Fibroblast of skin of left biceps (primary cell): ENCODE results near the gene CRHR2.
"Not testable (repeated sequence)": the region's sequence is repeated elsewhere in the genome, so short reads cannot be mapped to it uniquely, and the experiment has no call there.

Source experiments
- DNase-seq, 2 experiments: peaks; one replicate each; pipeline ENCODE4 v3.0.0-alpha.2; 2013; ENCODE audit warnings: low read depth in 2 of 2

Gene CRHR2

GRCh38 chr7:30682212-30683083, at the start of gene CRHR2:
CRHR2 (minus strand) TSS chr7:30682456; CDS start chr7:30682280, 176 bp downstream.
- DNase-seq, result no peak

GRCh38 chr7:30731581-30731980, 49.3 kb upstream of the CRHR2 start:
- no peak for DNase-seq

GRCh38 chr7:30730996-30731395, 48.7 kb upstream of the CRHR2 start:
- DNase-seq, result no peak

- DNase-seq, result no peak
Measured at GRCh38 chr7:30730097-30730496, 47.8 kb upstream of the CRHR2 start.

DNA sequence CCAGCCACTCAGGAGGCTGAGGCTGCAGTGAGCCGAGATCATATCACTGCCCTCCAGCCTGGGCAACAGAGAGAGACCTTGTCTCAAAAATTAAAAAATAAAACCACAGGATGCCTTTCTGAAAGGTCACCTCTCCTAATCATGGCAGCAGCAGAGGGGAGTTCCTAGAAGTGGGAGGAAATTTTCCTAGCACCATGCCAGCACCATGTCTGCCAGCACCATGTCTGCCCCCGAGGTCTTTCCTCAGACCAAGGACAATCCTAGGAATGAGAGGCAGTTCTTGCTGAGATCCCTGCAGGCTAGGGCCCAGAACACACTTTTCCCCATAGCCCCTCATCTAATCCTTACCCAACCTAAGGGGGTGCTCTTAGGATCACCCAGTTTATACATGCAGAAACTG, 47.4 kb upstream of the CRHR2 start:
- no peak for DNase-seq

DNA sequence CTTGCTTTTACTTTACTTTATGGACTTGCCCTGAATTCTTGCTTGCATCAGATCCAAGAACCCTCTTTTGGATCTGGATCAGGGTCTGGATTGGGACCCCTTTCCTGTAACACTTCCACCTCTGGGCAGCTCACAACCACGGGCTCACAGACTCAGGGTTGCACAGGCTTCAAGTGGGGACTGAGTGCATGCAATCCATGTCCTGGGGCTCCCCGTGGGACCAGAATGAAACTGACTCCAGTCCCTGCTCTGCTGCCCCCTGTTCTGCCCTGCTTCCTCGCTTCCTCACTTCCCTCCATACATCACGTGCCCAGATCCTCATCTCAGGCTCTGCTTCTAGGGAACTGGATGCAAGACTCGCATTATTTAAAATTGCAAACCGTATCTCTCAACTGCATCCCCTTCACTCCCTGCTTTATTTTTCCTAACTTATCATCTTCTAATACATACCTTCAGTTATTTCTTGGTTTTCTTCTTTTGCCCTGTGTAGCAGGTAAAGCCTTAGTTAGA, 46.4 kb upstream of the CRHR2 start:
- no peak for DNase-seq

GRCh38 chr7:30727061-30727945, 45.0 kb upstream of the CRHR2 start:
- DNase-seq, result no peak

GRCh38 chr7:30726296-30727006, 44.2 kb upstream of the CRHR2 start:
- DNase-seq, result no peak

- DNase-seq, result no peak
Measured at GRCh38 chr7:30723776-30724175, 41.5 kb upstream of the CRHR2 start.

GRCh38 chr7:30722671-30723070, 40.4 kb upstream of the CRHR2 start:
- DNase-seq, result no peak

DNA sequence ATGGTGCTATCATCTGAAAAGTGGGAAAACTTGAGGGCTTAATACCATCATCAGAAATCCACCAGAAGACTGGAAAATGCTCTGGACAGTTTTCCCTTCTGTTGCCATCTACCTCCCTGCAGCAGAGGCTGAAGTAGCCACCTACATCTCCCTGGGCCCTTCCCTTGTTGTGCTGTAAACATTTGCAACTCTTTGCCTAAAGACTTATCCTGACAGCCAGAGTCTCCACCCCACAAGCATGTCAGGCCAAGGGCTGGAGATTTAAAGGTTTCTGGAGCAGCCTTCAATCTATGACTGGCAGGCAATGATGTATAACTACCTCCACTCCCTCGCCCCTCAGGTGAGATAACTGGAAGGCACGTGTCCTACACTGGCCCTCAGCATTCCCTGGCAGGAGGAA, 39.9 kb upstream of the CRHR2 start:
- no peak for DNase-seq

- DNase-seq, result no peak
Measured at GRCh38 chr7:30721211-30721610, 39.0 kb upstream of the CRHR2 start.

GRCh38 chr7:30719434-30719833, 37.2 kb upstream of the CRHR2 start:
- not testable (repeated sequence) for DNase-seq

DNA sequence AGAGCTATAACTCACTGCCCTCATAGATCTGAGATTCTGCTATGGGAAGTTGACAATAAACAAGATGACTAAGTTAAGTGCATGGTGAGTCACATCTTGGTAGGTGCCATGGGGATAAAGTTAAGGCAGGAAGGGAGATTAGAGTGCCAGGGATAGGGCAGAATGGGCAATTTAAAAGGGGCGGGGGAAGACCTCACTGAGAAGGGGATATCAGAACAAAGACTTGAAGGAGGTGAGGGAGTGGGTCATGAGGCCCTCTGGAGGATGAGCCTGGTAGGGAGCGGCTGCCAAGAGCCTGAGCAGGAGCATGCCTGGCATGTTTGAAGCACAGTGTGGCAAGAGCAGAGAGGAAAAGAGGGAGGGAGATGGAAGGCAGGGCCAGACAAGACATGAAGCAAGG, 34.9 kb upstream of the CRHR2 start:
- no peak for DNase-seq

DNA sequence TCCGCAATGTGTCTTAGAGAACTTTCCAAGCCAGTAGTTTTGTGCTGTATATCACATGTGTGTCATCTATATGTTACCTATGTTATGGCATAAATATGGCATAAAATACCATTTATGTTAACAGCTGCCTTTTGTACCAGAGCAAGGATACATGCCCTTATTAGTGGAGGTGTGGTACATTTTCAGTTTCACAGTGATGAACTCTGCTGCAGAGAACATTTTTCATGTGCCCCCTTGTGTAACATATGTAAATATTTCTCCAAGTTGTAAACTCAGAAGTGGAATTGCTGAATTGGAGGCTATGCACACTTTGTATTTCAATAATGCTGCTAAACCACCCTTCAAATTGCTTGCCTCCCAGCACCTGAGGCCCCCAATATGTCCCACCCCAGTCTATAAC, 31.9 kb upstream of the CRHR2 start:
- no peak for DNase-seq

DNA sequence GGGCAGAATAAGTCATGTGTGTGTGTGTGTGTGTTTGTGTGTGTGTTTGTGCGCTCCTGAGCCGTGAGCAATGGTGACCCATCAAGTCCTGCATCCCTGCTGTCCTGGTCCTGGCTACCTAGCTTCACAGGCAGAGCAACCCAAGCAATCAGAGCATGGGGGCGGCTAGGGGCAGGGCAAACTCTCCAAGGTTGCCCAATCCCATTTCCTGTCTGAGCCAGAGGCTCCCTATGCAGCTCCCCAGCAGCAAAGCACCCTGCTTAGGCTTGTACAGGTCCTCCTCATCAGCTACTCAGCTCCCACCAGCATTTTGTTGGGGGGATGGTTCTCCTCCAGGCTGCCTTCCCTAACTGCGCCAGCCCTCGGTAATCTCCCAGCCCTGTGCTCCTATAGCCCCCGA, 31.1 kb upstream of the CRHR2 start:
- DNase-seq, result no peak

- DNase-seq, result no peak
Measured at GRCh38 chr7:30710669-30711068, 28.4 kb upstream of the CRHR2 start.

- no peak for DNase-seq
Measured at GRCh38 chr7:30709549-30709948, 27.3 kb upstream of the CRHR2 start.

GRCh38 chr7:30708983-30709382, 26.7 kb upstream of the CRHR2 start:
- DNase-seq, result no peak

DNA sequence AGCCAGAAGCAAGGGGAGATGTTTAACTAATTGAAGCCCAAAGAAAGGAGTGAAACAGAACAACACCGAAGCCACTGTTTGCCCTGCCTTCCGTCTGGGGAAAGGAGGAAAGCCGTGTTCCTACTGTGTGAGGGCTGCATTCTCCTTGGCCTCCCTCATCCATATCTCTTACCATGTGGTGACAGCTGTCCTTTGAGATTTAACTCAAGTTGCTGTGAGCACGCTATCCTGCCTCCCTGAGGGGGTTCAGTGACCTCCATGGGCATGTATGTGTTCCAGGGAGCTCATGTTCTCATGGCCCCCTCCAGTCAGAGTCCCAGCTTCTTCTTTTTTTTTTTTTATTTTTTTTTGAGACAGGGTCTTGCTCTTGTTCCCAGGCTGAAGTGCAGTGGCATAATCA, 26.2 kb upstream of the CRHR2 start:
- DNase-seq, result no peak

DNA sequence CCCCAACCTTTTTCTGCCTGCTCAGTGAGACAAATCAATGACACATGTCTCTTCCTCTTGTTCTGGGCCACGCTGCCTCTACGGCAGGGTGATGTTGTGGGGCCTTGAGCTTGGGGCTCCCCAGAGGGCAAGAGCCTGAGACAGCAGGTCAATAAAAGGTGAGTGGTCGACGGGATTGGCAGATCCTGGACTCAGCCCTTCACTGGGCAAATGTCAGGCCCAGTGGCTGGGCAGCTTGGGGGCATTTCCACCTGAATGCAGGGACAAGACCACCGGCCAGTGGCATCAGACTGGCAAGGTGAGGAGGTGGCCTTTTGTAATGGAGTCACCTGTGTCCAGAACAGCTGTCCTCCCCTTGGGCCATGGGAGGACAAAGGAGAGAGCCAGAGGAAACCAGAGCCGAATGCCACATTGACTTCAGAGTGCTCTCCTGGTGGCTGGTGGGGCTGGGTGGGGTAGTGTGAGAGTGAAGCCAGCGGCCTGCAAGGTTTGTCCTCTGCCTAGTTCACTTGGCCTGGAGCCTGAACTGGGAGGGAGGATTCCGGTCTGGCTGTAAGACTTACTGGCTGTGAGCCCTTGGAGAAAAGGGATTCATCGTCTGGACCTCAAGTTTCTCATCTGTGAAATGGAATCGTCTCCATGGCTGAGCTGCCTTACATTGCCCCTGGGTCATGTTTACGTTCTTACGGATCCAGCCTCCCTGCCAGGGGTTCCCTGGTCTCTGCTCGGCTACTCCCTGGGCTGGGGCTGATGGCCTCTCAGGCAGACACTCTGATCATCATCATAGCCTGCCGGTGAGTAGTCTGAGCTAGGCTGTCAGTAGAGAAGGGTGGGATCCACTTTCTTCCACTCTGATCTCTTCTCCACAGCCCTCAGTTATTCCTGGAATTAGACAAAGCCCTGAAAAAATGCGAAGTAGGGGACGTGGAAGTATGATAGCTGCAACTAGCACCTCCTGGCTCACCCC, 25.4 kb upstream of the CRHR2 start:
- no peak for DNase-seq
